Measurements from ENCODE around the gene CUEDC2. TPM values are rescaled to one million over a fixed set of nuclear protein-coding genes. Genes with fewer than 3 reads are reported as not detected.

CUEDC2 gene
- total and polyA plus RNA-seq, 10 of the 15 experiments (the other 5 are each of a cell fraction or from before 2014, with no cell fraction given): 20.4 to 121 (median 75.0) TPM

DNA sequence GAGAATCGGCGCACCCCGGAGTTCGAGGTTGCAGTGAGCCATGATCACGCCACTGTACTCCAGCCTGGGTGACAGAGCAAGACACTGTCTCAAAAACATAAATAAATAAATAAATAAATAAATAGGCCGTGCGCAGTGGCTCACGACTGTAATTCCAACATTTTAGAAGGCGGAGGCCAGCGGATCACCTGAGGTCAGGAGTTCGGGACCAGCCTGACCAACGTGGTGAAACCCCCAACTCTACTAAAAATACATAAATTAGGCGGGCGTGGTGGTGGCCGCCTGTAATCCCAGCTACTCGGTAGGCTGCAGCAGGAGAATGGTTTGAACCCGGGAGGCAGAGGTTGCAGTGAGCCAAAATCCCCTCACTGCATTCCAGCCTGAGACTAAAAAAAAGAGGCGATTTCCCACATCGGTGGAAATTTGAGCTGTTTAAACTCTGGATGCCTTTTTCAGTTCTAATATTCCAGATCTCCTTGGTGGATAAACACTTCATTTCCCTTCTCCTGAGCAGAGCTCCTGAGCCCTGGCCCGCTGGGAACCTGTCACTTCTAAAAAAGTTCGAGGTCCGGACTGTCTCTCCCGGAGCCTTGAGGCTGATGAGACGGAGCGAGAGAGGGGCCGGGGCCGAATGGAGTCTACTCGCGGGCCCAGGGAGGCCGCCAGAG lies 38.8 kb downstream of the CUEDC2 start (continued):
- TF ChIP-seq, protein P1, sequence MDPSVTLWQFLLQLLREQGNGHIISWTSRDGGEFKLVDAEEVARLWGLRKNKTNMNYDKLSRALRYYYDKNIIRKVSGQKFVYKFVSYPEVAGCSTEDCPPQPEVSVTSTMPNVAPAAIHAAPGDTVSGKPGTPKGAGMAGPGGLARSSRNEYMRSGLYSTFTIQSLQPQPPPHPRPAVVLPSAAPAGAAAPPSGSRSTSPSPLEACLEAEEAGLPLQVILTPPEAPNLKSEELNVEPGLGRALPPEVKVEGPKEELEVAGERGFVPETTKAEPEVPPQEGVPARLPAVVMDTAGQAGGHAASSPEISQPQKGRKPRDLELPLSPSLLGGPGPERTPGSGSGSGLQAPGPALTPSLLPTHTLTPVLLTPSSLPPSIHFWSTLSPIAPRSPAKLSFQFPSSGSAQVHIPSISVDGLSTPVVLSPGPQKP (IDR thresholded peaks at IDR 0.05; ENCODE audit: low read depth, low read length): 0 out of 2 replicates have a peak, but pooled peaks have one; percentile 49
- TF ChIP-seq STAT1 (conservative IDR thresholded peaks at IDR 0.05) (no peak), IKZF1 (conservative IDR thresholded peaks at IDR 0.05) (no peak), YY1 (IDR thresholded peaks at IDR 0.05; ENCODE audit: low read depth, low read length) (0 out of 2 replicates have a peak, but pooled peaks have one; percentile 84), MYC (IDR thresholded peaks at IDR 0.05; ENCODE audit: insufficient read depth, insufficient read length, insufficient replicate concordance, low read length, severe bottlenecking) (no peak), WRNIP1 (IDR thresholded peaks at IDR 0.05; ENCODE audit: borderline replicate concordance, low read depth, low read length) (0 out of 2 replicates have a peak, but pooled peaks have one; percentile 43), TCF12 (IDR thresholded peaks at IDR 0.05; ENCODE audit: low read depth, low read length) (no peak), ZNF622 (IDR thresholded peaks at IDR 0.05) (no peak), RCOR1 (conservative IDR thresholded peaks at IDR 0.05; ENCODE audit: low read depth, low read length) (0 out of 2 replicates have a peak, but pooled peaks have one; percentile 74), MXI1 (IDR thresholded peaks at IDR 0.05; ENCODE audit: low read depth, low read length) (no peak), HCFC1 (IDR thresholded peaks at IDR 0.05; ENCODE audit: low read length) (no peak), SUPT20H (IDR thresholded peaks at IDR 0.05; ENCODE audit: borderline replicate concordance, control insufficient read depth, low read depth, low read length) (no peak), SPI1 (IDR thresholded peaks at IDR 0.05; ENCODE audit: borderline replicate concordance, insufficient read depth, low read depth, low read length) (no peak)
- TF ChIP-seq, protein P2, sequence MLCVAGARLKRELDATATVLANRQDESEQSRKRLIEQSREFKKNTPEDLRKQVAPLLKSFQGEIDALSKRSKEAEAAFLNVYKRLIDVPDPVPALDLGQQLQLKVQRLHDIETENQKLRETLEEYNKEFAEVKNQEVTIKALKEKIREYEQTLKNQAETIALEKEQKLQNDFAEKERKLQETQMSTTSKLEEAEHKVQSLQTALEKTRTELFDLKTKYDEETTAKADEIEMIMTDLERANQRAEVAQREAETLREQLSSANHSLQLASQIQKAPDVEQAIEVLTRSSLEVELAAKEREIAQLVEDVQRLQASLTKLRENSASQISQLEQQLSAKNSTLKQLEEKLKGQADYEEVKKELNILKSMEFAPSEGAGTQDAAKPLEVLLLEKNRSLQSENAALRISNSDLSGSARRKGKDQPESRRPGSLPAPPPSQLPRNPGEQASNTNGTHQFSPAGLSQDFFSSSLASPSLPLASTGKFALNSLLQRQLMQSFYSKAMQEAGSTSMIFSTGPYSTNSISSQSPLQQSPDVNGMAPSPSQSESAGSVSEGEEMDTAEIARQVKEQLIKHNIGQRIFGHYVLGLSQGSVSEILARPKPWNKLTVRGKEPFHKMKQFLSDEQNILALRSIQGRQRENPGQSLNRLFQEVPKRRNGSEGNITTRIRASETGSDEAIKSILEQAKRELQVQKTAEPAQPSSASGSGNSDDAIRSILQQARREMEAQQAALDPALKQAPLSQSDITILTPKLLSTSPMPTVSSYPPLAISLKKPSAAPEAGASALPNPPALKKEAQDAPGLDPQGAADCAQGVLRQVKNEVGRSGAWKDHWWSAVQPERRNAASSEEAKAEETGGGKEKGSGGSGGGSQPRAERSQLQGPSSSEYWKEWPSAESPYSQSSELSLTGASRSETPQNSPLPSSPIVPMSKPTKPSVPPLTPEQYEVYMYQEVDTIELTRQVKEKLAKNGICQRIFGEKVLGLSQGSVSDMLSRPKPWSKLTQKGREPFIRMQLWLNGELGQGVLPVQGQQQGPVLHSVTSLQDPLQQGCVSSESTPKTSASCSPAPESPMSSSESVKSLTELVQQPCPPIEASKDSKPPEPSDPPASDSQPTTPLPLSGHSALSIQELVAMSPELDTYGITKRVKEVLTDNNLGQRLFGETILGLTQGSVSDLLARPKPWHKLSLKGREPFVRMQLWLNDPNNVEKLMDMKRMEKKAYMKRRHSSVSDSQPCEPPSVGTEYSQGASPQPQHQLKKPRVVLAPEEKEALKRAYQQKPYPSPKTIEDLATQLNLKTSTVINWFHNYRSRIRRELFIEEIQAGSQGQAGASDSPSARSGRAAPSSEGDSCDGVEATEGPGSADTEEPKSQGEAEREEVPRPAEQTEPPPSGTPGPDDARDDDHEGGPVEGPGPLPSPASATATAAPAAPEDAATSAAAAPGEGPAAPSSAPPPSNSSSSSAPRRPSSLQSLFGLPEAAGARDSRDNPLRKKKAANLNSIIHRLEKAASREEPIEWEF (IDR thresholded peaks at IDR 0.05; ENCODE audit: insufficient replicate concordance, low read depth, low read length): no peak
